GM21423 (cell line): ENCODE measurements around the gene KCTD15.

ENCODE experiments used
- ATAC-seq: cut with Tn5 transposase; IDR thresholded peaks from one replicate; pipeline ENCODE4 v1.9.1; 2021; ENCODE audit warnings: mild to moderate bottlenecking, moderate library complexity; ENCODE audit not compliant: unreplicated experiment

KCTD15 gene

DNA sequence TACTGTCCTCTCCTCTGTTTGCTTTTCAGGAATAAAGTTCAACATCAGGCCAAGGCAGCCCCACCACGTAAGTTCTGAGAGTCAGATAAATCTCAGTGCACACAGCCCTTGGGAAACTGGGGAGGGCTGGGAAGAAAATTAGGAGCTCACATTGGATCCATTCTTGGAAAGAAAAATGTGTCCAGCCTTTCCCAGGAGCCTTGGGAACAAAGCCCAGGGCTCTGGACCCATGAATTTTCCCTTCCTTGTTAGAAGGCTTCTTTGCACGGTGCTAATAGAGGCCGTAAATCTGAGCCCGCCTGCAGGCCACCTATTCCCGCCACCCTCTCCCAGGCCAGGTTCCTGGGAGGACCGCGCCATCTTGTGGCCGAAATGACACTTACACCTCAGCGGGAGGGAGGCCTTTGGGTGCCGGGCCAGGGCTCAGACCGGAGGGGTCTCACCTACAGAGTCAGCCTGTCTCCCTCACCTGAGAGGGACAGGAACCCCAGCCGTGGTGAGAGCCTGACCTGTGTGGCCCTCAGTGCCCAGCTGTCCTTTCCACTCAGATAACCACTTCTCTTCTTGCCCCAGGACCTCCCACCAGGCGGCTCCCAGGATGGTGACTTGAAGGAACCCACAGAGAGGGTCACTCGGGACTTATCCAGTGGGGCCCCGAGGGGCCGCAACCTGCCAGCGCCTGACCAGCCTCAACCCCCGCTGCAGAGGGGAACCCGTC lies 25.1 kb upstream of the KCTD15 start:
- ATAC-seq: no peak

DNA sequence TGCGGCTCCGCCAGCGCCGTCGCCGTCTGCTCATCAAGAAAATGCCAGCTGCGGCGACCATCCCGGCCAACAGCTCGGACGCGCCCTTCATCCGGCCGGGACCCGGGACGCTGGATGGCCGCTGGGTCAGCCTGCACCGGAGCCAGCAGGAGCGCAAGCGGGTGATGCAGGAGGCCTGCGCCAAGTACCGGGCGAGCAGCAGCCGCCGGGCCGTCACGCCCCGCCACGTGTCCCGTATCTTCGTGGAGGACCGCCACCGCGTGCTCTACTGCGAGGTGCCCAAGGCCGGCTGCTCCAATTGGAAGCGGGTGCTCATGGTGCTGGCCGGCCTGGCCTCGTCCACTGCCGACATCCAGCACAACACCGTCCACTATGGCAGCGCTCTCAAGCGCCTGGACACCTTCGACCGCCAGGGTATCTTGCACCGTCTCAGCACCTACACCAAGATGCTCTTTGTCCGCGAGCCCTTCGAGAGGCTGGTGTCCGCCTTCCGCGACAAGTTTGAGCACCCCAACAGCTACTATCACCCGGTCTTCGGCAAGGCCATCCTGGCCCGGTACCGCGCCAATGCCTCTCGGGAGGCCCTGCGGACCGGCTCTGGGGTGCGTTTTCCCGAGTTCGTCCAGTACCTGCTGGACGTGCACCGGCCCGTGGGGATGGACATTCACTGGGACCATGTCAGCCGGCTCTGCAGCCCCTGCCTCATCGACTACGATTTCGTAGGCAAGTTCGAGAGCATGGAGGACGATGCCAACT lies 24.4 kb upstream of the KCTD15 start:
- ATAC-seq: no peak

DNA sequence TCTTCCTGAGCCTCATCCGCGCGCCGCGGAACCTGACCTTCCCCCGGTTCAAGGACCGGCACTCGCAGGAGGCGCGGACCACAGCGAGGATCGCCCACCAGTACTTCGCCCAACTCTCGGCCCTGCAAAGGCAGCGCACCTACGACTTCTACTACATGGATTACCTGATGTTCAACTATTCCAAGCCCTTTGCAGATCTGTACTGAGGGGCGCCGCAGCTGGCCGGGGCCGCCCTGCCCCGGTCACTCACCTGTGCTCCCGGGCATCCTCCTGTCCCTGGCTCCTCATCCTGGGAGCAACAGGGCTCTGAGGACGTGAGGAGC lies 23.9 kb upstream of the KCTD15 start:
- no peak for ATAC-seq

DNA sequence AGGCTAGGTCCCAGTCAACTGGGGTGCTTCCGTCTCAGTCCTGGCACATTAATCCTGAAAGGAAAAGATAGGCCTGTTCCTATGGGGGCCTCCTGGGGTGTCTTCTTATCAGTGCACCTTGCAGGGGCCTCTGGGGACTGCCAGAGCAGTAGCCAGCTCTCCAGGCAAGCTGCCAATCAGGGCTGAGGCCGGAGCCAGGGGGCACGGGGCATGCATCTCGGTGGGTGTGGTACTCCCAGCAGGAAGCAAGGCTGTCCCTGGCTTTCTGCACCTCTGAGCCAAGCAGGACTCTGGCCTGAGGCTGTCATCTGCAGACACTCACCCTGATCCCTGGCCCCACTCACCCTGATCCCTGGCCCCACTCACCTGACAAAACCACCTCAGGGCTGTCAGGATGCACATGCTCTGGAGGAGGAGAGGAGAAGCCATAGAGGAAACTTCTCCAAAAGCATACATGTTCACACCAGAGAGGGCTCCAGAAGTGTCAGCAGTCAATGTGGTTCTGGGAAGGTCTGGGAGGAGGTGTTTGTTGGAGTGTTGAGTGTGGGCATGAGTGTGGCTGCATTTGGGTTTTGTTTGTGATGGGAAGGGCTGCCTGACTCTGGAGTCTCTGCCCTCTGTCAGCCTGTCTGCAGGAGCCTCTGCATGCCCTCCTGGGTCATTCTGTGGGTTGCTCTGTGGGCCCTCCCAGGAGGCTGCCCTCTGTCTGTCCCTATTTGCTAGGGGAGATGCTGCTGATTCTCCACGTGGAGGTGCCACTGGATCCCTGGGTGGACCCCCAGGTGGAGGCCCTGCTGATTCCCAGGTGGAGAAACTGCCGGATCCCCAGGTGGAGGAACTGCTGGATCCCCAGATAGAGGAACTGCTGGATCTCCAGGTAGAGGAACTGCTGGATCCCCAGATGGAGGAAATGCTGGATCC lies 22.7 kb upstream of the KCTD15 start:
- no peak for ATAC-seq

DNA sequence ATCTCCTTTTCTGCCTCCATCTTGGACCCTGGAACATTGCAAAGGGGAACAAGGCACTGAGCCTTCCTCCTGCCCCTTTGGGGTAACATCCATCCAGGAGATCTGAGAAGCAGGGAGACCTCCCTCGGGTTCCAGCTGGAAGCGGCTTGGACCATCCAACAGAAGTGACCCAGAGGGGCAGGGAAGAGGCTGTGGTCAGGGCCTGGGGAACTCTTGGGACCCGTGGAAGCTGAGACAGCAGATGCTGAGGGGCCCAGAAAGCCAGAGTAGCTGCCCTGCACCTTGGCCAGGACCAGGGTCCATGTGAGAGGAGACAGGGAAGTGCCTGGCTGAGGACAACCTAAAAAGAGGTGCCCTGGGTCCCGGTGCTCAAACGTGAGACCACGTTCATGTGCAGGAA lies 21.9 kb upstream of the KCTD15 start:
- no peak for ATAC-seq

DNA sequence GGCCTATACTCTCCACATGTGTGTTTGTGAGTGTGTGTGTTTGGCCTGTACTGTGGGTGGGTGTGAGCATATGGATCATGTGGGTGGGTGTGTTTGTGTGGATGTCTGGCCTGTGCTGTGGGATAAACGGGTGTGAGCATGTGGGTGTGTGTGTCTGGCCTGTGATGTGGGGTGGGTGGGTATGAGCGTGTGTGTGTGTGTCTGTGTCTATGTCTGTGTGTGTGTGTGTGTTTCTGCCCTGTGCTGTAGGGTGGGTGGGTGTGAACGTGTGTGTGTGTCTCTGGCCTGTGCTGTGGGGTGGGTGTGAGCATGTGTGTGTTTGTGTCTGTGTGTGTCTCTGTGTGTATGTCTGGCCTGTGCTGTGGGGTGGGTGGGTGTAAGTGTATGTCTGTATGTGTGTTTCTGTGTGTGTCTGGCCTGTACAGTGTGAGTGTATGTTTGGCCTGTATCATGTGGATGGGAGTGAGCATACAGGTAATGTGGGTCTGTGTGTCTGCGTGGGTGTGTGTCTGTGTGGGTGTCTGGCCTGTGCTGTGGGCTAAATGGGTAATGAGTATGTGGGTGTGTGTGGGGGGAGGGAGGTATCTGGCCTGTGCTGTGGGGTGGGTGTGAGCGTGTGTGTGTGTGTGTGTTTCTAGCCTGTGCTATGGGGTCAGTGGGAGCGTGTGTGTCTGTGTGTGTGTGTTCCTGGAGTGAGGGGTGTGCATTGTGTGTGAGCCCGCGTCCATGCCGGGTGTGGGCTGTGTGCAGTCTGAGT lies 20.8 kb upstream of the KCTD15 start:
- no peak for ATAC-seq

DNA sequence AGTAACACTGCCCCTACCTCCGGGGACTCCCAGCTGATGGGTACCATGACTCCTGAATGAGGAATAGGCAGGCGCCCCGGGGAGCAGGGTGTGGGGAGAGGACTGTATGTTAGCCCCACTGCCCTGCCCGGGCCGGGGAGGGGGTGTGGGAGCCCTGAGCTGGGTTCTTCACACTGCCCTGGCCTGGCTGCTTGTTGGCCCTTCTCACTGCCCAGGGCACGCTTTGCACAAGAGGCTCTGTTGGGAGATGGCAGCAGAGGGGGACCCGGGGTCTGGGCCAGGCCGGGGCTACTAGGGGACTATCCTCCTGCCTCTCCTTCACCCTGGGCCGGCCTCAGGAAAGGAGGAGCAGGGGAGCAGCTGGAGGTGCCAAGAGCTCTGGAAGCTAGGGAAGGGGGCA lies 19.3 kb upstream of the KCTD15 start:
- no peak for ATAC-seq

DNA sequence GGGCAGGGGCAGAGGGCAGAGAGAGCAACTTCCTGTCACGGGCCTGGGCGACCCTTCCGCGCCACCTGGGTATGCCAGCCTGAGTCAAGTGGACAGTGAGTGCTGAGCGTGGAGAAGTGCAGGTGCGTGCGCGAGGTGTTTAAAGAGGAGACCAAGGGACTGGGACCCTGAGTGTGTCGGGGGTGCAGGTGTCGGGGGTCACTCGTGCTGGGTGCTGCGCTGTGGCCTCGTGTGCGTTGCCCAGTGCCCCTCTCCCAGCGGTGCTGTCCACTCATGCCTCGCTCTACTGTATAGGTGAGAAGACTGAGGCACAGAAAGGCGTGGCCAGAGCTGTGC lies 18.9 kb upstream of the KCTD15 start:
- no peak for ATAC-seq

DNA sequence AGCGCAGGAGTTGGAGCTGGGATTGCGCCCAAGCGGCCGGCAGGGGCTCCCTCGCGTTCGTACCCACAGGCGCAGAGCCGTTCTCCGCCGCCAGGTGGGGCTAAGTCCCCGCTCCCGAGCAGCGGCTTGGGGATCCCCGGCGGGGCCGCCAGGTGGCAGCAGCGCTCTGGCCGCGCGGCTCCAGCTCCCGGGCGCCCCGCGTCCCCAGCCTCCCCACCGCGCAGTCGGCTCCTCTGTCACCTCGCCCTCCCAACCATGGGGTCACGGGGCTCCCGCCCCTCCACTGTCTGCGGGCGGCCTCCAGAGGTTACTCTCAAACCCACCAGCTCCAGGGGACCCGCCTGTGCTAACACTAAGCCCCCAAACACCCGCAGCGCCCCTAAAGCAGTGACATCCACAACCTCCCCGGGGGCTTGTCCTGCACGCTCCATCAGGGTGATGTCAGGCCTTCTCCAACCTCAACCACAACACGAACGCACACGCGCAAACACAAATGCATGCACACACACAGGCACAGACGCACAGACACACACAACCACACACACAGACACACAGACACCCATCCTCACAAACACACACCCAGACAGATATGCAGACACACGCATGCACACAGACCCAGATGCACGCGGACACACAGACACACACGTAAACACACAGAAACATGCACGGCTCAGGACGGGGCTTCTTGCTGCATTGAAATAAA lies 18.4 kb upstream of the KCTD15 start:
- ATAC-seq: peak; percentile 84

DNA sequence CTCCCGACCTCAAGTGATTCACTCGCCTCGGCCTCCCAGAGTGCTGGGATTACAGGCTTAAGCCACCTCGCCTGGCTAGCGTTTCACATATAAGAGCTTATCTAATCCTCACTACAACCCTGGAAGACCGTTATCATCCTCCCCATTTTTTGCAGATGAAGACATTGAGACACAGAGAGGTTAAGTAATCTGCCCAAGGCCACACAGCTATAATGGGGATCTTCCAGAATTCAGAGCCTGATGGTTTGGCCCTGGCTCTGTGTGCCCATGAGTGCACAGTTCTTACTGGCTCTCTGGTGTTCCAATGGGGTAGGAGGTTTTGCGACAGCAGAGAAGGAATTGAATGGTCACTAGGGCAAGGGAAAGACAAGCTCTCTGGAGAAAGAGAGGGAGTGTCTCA lies 16.8 kb upstream of the KCTD15 start:
- ATAC-seq: no peak

DNA sequence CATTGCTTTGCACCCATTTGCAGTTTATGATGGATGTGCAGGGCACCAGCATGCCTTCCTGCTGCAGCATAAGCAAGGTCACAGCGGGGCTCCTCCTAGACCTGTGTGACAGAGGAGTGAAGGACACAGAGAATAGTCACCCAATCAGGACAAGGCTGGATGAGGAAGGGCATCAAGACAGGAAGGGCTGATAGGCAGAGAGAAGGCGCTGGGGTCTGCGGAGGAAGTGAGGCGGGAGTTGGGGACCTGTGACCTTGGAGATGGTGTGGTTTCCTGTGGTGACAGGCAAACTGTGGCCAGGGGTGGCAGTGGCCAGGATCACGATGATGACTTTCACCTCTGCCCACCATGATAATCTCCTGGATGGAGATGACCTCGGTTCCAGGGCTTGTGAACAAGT lies 16.4 kb upstream of the KCTD15 start:
- ATAC-seq: no peak

DNA sequence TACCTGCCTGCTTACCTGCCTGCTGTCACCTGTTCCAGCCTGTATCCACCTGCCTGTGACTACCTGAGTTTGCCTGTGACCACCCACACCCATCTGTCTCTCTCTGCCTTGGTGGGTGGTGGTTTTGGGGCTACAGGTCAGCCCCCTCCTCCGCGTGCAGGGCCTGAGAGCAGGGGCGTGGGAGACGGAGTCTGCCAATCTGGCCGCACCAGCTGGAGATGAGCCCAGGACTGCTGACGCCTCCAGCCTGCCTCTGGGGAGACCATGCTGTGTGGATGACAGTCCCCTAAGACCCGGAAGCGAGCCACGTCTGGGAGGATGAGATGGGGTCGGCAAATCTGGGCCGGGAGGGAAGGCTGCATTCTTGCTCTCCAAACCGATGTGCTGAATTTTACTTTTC lies 15.9 kb upstream of the KCTD15 start:
- no peak for ATAC-seq

DNA sequence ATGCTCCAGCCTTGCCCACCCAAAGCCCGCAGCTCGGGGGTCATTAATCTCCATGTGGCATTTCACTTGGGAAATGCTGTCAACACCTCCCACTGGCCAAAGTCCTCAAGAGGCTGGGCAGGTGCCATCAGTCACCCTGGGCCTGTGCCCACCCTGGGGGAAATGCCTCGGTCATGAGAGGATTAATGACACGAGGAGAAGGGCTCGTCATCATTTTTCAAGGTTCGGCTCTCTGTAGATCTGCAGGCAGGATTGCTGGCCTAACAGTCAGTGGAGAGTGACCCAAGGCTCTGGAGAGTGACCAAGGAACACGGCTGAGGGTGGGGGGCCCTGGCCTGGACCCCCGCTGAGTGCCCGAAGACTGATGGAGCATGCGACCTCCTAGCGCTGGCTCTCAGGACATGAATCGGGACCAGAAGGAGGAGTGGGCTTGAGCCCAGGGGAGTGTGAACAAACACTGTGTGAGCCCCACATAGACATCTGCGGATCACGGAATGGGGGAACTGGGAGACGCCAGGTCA lies 15.2 kb upstream of the KCTD15 start:
- ATAC-seq: no peak

DNA sequence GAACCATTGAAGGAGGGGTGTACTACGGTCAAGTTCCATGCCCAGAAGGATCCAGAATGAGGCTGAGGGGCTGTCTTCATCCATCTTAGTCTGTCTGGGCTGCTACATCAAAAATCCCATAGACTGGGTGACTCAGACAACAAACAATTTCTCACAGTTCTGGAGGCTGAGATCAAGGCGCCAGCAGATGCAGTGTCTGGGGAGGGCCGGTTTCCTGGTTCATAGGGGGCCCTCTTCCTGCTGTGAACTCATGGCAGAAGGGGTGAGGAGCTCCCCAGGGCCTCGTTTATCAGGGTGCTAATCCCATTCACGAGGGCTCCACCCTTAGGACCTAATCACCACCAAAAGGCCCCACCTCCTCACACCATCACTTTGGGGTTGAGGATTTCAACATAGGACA lies 14.7 kb upstream of the KCTD15 start:
- ATAC-seq: no peak

DNA sequence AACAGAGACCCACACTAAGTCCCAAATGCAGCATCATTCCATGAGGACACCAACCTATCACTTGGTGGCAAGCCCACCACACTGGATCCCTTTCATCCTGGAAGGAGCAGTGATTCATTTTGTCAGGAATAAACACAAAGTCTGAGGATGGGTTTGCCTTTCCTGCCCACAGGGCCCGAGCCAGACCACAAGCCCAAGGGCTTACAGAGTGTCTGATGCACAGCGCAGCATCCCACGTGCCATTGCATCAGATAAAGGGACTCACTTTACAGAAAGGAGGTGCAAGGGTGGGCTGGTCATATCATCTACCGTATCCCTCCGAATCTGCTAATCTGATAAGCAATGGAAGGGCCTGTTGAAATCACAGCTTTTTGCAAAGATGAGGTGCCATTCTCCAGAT lies 12.2 kb upstream of the KCTD15 start:
- ATAC-seq: no peak

DNA sequence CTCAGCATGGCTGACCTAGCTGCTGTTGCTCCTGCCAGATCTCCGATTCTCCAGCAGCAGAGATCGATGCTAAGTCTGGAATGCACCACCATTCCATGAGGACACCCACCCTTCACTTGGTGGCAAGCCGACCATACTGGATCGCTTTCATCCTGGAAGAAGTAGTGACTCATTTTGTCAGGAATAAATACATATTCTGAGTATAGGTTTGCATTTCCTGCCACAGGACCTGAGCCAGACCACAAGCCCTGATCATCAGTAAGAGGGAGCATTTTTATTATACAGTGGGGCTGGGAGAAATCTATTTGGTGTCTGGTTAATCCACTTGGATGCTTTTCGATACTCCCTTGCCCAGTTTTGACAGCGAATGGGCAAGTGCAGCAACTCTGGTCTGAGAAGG lies 10.9 kb upstream of the KCTD15 start:
- no peak for ATAC-seq

DNA sequence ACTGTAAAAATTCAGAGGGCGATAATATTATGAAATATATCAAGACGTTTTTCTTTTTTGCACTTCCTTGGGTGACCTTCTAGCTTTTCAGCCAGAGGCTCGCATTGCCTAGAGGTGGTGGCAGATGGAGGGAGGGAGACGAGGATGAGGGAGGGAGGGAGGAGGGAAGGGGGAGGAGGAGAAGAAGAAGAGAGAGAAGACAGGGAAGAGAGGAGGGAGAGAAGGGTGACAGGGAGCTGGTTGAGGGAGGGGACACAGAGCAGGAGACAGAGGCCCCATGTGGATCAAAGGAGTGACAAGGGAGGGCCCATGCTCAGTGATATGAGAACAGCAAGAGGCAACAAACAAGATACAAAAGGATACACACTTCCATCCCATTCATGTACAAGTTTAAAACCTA lies 8.0 kb upstream of the KCTD15 start:
- no peak for ATAC-seq

DNA sequence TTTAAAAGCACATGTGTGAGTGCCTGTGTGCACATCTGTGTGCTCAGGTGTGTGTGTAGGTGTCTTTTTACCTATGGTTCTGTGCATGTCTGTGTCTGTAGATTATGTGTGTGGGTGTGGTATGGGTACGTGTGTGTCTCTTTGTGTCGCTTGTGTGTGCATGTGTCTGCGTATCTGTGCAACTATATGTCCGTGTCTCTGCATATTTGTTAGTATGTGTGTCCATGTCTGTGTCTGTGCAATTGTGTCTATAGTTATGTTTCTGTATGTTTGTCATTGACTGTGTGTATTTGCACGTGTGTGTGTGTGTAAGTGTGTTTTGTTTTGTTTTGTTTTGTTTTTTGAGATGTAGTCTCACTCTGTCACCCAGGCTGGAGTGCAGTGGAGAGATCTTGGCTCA lies 7.3 kb upstream of the KCTD15 start:
- ATAC-seq: no peak

DNA sequence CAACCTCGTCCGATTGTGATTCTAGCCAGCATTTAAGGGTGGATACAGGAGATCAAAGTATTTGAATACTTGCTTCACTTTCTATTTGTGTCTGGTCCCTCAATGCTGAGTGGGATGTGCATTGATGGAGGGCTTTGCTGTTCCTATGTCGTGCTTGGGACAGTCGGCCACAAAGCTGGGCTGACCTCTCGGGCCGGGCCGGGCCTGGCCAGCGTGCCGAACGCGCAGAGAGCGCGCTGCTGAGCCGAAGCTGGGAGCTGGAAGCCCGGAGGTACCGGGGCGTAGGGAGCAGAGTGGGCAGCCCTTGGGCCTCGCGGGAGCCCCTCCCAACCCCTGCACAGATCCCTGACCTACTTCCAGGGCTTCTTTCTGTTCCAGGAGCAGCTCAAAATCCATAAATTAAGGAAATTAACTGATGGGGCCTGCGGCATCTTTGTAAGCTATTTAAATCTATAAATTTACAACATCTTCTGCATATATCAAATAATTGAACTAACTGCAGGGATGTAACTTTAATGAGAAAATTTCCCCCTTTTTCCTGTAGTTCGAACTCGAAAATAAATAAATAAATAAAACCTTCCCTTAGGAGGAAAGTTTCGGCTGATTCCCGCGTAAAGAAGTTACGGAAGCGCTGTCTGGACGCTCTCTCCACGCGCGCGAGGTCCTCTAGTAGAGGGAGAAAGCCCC lies 1.8 kb upstream of the KCTD15 start:
- no peak for ATAC-seq
